Sciatic nerve (tissue), 2 donors: ENCODE data around the gene ME1. TPM values are rescaled to one million over a fixed set of nuclear protein-coding genes. Genes with fewer than 3 reads are reported as not detected.
"Not testable (repeated sequence)": the region's sequence is repeated elsewhere in the genome, so short reads cannot be mapped to it uniquely, and the experiment has no call there.

Source experiments
- ATAC-seq: fragments of 200-7000 bp; cut with Tn5 transposase; one replicate; pipeline ENCODE4 v1.9.1; 2020; ENCODE audit warnings: mild to moderate bottlenecking, moderate library complexity
- DNase-seq: peaks from one replicate; pipeline ENCODE4 v3.0.0-alpha.2; 2020; ENCODE audit warnings: low spot score
- intact Hi-C: fragments of 100-400 bp; cut with DNase I; formaldehyde crosslinking; loops from one replicate; pipeline ENCODE4 v1.14.2; 2022
- total RNA-seq: library from RNA; stranded (reverse); fragmentation: NEBNext Ultra II Directional; extraction: Animal tissue kit (Norgen Biotek cat#: 25700); gene quantifications from one replicate; pipeline ENCODE4 v1.2.1, GENCODE V29; 2021
- donor health status: DM: no; HTN: no; CAD: no.
- donor health status: DM: no; HTN: no; CAD: no.

The ME1 gene
- total RNA-seq, 1 donor from 2014 or later, result 30.5 TPM

DNA sequence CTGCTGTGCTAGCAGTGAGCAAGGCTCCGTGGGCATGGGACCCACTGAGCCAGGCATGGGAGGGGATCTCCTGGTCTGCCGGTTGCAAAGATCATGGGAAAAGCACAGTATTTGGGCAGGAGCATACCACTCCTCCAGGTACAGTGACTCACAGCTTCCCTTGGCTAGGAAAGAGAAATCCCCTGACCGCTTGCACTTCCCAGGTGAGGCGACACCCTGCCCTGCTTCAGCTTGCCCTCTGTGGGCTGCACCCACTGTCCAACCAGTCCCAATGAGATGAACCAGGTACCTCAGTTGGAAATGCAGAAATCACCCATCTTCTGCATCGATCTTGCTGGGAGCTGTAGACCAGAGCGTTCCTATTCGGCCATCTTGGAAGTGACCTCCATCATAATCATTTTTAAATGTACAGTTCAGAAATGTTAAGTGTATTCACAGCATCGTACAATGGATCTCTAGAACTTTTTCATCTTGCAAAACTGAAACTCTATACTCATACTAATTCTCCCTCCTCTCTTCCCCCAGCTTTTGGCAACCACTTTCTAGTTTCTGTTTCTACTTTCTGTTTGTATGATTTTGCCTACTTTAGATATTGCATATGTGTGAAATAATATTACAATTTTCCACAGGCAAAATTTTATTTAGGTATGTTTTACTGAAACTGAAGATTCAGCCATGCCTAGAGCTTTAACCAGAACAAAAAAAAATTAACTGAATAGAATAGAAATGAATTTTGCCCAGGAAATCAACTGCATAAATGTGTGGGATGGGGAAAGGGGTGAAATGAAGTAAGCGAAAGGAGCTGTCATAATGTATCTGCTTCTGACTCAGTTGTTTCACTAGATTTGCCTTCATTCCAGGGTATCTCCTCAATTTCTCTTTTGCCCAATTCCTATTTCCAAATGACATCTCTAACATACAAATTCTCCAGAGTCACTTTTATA is 137.7 kb downstream of the ME1 start:
- DNase-seq, result no peak
- ATAC-seq, result no peak
- intact Hi-C loops, result no loop called here

DNA sequence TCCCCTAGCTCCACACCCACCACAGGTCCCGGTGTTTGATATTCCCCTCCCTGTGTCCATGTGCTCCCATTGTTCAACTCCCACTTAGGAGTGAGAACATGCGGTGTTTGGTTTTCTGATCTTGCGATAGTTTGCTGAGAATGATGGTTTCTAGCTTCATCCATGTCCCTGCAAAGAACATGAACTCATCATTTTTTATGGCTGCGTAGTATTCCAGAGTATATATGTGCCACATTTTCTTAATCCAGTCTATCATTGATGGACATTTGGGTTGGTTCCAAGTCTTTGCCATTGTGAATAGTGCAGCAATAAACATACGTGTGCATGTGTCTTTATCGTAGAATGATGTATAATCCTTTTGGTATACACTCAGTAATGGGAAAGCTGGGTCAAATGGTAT is 143.6 kb downstream of the ME1 start:
- ATAC-seq, DNase-seq, intact Hi-C loops: not testable (repeated sequence)

DNA sequence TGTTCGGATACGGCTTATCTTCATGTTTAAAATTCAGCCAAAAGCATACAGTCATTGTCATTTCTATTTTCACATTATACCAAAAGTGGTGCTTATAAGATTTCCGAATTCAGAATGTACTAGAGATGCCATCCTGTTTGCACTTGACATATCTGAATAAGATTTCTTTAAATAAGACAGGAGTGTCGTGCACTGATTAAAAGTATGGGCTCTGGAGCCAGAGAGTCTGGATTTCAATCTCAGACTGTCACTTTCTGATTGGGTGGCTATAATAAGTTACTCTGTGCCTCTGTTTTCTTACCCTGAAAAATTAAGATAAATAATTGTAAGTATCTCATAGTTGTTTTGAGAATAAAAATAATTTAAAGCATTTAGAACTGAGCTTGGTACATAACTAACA is 144.9 kb downstream of the ME1 start:
- intact Hi-C loops, result no loop called here
- ATAC-seq (no peak), DNase-seq (no peak)

DNA sequence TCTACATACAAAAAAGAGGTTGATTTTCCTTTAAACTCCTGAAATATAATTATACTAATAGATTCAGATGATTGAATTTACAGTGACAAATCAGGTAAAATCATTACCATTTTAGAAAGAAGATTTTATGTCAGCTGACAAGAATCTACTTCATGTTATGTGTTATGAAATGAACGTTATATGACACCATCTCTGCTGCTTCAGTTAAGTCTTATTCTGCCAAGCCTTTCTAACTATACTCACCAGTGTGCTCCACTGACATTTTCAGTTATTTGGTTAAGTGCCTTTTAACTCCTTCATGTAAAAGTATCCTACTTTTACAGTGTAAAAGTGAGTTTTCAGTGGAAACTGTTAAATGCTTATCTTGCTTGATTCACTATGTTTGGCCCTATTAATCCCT is 157.3 kb downstream of the ME1 start:
- intact Hi-C loops, result no loop called here
- no peak for DNase-seq
- no peak for ATAC-seq

DNA sequence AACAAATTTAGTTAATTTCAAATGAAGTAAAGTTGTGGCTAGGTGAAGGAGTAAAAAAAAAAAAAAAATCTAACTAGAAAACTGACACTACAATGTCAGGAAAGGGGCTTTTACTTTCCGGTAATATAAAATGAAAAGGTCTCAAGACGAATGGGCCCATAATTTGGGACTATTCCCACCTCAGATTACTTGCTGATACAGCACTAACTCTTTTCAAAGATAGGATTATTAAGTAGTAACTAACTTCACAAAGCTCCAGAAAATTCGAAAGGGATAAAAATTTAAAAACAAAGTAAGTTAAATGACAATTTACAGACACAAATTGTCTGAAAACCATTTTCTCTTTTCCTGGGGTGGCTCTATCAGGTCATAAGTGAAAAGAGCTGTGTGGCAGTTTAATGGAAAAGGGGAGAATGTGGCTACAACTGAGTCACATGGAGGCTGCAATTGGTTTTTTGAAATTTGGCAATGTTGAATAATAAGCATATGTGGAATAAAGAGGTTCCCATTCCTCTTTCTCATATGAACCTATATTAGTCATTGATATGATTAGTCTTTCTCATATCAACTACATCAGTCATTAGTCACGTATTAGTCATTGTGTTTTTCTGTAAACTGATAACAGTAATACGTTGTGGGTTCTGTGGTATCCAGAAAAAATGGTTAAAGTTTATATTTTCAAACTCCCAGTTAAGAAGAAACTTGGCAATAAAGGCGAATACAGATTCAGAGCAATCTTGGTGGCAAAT is 159.7 kb downstream of the ME1 start:
- no peak for DNase-seq
- intact Hi-C loops, result no loop called here
- no peak for ATAC-seq

DNA sequence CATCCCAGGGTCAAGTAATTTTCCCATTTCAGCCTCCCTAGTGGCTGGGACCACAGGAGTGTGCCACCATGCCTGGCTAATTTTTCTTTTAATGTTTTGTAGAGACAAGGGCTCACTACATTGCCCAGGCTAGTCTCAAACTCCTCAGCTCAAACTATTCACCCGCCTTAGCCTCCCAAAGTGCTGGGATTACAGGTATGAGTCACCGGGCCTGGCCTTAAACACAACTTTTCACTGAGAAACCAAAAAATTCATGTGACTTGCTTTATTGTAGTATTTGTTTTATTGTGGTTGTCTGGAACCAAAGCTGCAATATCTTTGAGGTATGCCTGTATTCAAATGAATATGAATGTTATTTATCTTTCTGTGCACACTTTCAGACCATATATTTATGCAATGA is 165.5 kb downstream of the ME1 start:
- intact Hi-C loops, result no loop called here
- no peak for ATAC-seq
- DNase-seq, result no peak

DNA sequence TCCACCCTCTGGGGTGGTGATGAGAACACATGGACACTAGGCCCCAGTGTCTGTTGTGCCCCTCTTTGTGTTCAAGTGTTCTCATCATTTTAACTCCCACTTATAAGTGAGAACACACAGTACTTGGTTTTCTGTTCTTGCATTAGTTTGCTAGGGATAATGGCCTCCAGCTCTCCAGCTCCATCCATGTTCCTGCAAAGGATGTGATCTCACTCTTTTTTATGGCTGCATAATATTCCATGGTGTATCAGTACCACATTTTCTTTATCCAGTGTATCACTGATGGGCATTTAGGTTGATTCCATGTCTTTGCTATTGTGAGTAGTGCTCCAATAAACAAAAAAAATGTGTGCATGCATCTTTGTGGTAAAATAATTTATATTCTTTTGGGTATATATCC is 170.3 kb downstream of the ME1 start:
- intact Hi-C loops, result no loop called here
- no peak for ATAC-seq

DNA sequence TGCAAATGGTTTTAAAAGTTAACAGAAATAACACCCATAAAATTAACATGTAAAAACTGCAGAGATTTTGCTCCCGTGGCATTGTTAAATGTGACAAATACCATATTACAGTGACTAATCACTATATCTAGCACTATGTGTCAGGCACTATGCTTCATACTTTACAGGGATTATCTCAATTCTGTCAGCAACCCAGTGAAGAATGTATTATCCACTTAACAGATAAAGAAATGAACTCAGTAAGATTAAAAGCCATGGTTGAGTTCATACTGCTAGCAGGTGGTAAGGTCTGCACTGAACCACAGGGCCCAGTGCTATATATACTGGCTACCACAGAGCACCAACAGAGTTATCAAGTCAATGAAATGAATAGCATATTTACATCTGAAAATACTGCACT is 172.3 kb downstream of the ME1 start:
- DNase-seq, result no peak
- intact Hi-C loops, result no loop called here
- ATAC-seq, result no peak

More for the DNA sequence above, 170.3 kb downstream of the ME1 start:
- no peak for DNase-seq

DNA sequence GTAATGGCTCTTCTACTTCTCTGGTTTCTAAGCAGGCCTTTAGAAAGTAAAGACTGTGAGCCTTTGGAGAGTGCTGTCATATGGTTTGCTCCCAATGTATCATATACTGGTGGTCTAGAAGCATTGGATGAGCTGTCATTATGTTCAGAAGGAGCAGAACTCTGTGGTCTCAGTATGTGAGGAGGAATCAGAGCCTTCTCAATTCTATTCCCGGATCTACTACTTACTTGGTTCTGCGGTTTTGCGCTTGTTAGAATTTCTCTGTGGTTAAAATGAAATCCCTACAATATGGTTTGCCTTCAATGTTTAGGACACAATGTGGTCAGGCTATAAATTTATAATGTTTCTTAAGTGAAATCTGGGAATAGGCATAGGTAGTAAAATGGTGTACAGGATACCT is 173.1 kb downstream of the ME1 start:
- ATAC-seq (no peak), DNase-seq (no peak)
- intact Hi-C loops, result no loop called here

DNA sequence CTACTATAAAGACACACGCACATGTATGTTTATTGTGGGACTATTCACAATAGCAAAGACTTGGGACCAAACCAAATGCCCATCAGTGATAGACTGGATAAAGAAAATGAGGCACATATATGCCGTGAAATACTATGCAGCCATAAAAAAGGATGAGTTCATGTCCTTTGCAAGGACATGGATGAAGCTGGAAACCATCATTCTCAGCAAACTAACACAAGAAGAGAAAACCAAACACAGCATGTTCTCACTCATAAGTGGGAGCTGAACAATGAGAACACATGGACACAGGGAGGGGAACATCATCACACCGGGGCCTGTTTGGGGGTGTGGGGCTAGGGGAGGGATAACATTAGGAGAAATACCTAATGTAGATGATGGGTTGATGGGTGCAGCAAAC is 174.1 kb downstream of the ME1 start:
- DNase-seq, intact Hi-C loops, ATAC-seq: not testable (repeated sequence)

DNA sequence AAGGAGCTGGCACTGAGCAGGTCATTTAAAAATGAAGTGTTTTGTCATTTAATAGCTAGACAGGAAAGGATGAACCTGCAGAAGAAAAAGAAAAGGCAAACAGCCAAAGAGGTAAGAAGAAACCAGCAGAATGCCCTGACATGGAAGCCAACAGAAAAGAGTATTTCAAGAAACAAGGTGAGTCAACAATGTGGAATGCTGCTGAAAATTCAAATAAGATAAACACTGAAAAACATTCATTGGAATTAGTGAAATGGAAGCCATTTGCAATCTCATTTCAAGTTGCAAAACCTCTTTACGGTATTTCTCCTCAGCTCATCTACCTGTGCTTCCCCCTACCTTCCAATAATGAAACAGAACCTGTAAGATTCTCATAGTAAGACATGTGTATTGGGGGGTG is 178.1 kb downstream of the ME1 start:
- DNase-seq (no peak), ATAC-seq (no peak)
- intact Hi-C loops, result no loop called here

DNA sequence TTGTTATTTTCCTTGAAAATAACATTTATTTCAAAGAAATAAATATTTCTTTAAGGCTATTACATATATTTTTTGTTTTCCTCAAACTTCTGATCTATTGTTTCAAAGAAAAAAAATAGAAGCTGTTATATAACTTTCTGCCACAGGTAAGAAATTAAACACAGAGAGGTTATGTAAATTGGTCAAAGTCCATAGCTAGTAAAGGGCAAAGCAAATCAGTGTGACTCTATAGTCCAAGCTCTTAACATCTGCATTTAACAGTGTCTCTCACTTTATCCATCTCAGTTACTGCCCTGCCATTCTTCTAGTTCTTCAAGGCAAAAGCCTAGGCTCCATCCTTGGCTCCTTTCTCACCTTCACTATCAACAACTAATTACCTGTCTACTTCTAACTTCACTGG is 180.6 kb downstream of the ME1 start:
- no peak for ATAC-seq
- no peak for DNase-seq
- intact Hi-C loops, result no loop called here

DNA sequence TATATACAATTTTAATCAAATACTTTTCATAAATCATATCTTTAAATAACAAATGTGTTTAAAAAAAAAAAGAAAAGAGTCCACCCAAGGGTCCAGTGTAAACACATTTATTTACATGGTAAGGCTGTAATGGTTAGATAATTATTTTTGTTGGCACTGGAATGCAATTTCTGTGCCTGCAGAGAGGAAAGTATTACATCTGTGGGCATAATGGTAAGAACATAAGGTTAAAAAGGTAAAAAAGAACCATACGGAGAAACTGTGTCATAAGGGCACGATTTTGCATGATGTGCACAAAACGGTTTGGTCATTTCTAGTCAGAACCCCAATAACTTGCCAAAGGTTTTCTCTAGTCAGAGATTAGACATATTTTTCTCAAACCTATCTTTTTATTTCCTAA is 183.4 kb downstream of the ME1 start:
- ATAC-seq (no peak), DNase-seq (no peak)
- intact Hi-C loops, result no loop called here

DNA sequence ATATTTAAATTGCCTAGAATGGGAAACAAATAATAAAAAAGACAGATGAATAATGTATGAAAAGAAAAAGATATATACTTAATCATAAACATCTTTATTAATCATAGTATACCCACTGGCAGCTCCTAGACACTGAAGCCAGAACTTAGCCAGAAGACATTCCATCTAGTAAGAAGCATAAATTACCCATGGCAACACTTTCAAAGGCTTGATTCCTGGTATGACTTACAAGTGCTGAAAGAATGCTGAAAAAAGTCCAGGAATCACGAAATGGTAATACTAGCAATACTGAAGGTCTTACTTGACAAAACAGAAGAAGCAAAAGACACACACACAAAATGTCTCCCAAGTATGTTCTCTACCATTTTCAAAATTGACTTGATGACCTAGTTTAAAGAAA is 199.7 kb downstream of the ME1 start:
- intact Hi-C loops, result no loop called here
- DNase-seq (no peak), ATAC-seq (no peak)

DNA sequence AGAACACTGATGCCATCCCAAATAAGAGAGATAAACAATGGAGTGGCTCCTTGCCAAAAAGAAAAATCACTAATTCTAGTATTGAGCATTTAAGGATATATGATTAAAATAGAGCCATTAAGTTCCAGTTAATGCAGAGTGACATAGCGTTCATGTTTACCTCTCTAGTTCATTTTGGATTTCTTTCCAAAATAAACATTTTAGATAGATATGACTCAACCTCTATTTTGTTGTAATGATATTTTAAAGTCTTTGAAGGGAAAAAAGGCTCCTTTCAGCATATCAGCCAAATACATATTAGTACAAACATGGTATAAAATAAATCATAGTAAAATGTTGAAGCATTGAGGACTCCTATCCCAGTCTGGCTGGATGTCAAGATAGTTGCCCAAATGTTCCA is 204.3 kb downstream of the ME1 start:
- DNase-seq (no peak), ATAC-seq (no peak)
- intact Hi-C loops, result no loop called here

DNA sequence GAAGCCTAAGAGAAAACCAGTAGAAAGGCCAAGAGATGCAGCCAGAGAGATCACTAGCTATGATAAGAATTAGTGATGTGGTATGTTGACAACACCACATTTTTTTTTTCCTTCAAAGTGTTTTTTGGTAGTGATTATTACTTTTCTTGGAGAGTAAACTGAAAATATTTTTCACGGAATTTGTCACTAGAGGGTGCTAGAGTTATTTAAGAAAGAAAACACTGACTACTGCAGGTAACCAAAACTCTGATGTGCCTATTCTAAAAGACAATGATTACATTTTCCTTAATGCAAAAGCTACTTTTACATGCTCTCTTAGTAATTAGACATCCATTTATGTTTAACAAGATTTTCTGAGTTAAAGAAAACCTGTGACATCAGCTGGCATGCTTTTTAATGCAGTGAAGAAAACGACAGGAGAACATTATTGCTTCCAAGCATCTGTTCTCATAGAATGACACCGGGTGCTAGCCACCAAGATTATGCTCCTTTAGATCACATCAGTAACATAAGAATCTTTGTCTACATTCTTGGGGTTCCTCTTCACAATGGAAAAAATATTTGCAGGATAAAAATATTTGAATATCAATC is 208.9 kb downstream of the ME1 start:
- intact Hi-C loops, result no loop called here
- ATAC-seq, result no peak
- DNase-seq, result no peak

DNA sequence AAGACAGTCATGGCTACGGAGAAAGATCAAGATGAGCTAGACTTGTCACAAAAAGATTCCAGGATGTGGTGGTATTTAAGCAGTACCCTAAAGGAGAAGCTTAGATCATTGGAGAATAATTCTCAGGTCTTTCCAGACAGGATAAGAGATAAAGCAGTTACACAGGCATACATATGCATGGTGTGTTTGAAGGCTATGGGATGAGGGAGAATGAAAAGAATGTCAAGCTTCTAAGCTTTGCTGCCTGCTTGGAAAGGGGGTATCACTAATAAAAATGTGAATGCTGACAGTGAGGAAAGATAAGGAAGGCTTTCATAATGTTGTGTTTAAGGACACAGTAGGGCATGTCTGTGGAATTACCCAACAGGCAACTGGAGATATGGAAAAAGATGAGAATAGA is 209.6 kb downstream of the ME1 start:
- DNase-seq (no peak), ATAC-seq (no peak)
- intact Hi-C loops, result no loop called here

DNA sequence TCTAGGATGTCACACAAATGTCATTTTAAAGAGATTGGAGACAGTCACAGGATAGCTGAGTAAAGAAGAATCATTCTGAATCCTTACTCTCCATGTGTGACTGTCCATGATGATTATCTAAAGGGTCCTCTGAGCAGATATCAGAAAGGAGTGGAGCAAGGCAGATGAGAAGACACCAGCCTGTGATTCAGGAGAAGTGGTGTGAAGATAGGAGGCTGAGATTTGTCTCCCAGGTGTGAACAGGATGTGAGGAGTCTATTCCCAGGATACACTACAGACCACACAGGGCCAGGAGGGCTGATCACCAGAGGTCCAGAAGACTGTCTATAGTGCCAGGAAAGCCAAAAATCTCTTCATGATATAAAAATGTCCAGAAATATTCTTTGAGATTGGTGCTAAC is 210.7 kb downstream of the ME1 start:
- ATAC-seq, result no peak
- intact Hi-C loops, result no loop called here
- no peak for DNase-seq

DNA sequence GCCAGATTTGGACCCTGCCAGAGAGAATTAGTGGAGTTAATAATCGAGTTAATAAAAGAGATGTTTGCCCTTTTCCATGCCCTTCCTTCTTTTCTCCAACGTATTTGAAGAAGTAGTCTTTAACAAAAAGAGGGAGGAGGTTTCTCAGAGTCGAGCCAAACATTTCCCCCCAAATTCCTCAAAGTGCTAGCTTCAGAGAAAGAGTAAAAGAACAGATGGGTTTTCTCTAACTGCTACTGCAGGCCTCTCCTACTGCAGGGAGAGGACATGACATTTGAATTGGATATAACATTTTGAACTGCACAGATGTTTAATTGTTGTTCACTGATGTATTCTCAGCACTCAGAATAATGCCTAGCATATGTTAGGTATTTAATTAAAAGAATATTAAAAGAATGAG is 212.2 kb downstream of the ME1 start:
- intact Hi-C loops, result loop anchor here (5.0 kb wide), 2 partner anchors 151 to 294 kb away; partner anchors contain the start of genes DOP1A, PRSS35 and UBE3D
- no peak for DNase-seq
- no peak for ATAC-seq

DNA sequence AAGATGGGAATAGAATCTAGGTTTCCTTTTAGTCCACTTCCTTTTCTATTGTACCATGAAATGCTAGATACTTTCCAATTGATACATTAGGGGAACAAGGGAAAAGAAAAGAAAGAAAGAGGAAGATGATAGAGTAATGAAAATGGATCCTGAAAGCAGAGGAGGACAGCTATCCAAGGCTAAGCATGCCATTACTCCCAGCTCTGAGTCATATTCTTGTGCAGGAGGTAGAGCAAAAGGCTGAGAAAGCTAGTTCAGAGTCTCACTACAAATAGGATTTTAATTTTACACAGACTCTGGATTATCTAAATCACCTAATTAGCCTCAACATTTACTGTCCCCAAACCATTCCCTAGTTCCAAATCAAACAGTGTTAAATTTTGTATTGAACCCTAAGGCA is 214.0 kb downstream of the ME1 start:
- ATAC-seq (no peak), DNase-seq (no peak)
- intact Hi-C loops, result loop anchor here (5.0 kb wide), 2 partner anchors 150 to 295 kb away; partner anchors contain the start of genes DOP1A, PRSS35 and UBE3D
